Testis (tissue), 3 donors: ENCODE results near the gene VWC2L. TPM values are rescaled to one million over a fixed set of nuclear protein-coding genes. Genes with fewer than 3 reads are reported as not detected.

ENCODE experiments used
- DNase-seq: peaks from one replicate; pipeline ENCODE4 v3.0.0-alpha.2; 2019
- H3K27ac ChIP-seq, 2 donors: fragments of 200-600 bp; sonication (generic); one replicate each; pipeline ENCODE4 v1.5.1; 2019
- H3K27me3 ChIP-seq: fragments of 200-600 bp; sonication (generic); one replicate; pipeline ENCODE4 v1.5.1; 2019
- H3K36me3 ChIP-seq: fragments of 200-600 bp; sonication (generic); one replicate; pipeline ENCODE4 v1.5.1; 2017; ENCODE audit warnings: low read depth; ENCODE audit errors: missing control alignments
- H3K4me1 ChIP-seq: fragments of 200-600 bp; sonication (generic); one replicate; pipeline ENCODE4 v1.5.1; 2019
- H3K4me3 ChIP-seq, 2 donors: fragments of 200-600 bp; sonication (generic); one replicate each; pipeline ENCODE4 v1.5.1; 2017 to 2019
- H3K9me3 ChIP-seq: fragments of 200-600 bp; sonication (generic); one replicate; pipeline ENCODE4 v1.5.1; 2017
- CTCF ChIP-seq, 3 experiments: fragments of 450-650 bp in 2 of 3; fragments of 200-600 bp in 1 of 3; sonication (generic) in 1 of 3; IDR thresholded peaks; one replicate each; pipeline ENCODE4 v1.5.1; 2016 to 2019; ENCODE audit warnings: antibody characterized with exemption in 3 of 3, mild to moderate bottlenecking in 2 of 3, moderate library complexity in 1 of 3
- POLR2A ChIP-seq: fragments of 450-650 bp; IDR thresholded peaks from one replicate; pipeline ENCODE4 v1.6.1; 2017; ENCODE audit warnings: antibody characterized with exemption, mild to moderate bottlenecking, moderate library complexity
- WGBS, 2 donors: methylation state at CpG; one replicate each; pipeline ENCODE4 v1.1.5; 2018; 5-methylcytosine and 5-hydroxymethylcytosine counted together
- intact Hi-C: fragments of 100-400 bp; cut with DNase I; formaldehyde crosslinking; loops from one replicate; pipeline ENCODE4 v1.15.1; 2023; ENCODE audit warnings: low total_unique reads
- polyA plus RNA-seq: library from polyadenylated mRNA; stranded (reverse); fragments of 350-450 nt; fragmentation: Illumina TruSeq; extraction: RNeasy Lipid Tissue Mini Kit (QIAGEN cat#74804); gene quantifications from one replicate; pipeline ENCODE4 v1.2.3, GENCODE V29; 2014; ENCODE audit warnings: low read depth, low replicate concordance; ENCODE audit not compliant: insufficient read depth
- total RNA-seq, 2 donors: library from RNA; depleted of rRNA; stranded (reverse); fragments of >200 nt; gene quantifications; one replicate each; pipeline ENCODE4 v1.2.3, GENCODE V29; 2016

Gene VWC2L
- total and polyA plus RNA-seq, 3 donors from 2014 or later = 0.13 to 1.6 (median 0.87) TPM

DNA sequence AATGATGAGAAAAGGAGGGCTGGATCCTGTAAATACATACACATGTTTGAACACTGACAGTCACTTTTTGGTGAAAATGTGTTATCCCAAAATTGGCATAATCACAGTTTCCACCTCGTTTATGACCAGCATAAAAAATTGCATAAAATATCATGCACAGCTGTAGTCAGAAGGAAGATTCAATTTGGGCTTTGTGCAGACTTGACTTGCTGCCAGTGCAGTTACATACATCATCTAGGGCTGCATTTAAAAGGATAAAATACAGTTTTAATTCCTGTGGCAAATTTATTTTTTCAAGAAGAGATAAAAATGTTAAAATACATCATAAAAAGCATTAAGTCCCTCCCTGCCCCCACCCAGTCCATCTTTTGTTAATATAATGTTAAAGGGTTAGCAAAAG lies 103.8 kb downstream of the VWC2L start:
- Histone ChIP-seq H3K27ac (no peak overlapping the region), H3K36me3 (no peaks in the 10 kb centered on the region), H3K4me1 (no peaks in the 10 kb centered on the region), H3K9me3 (no peaks in the 10 kb centered on the region), H3K4me3 (no peak overlapping the region), H3K27me3 (no peaks in the 10 kb centered on the region)
- WGBS, 2 donors = 8 to 23% methylated on average over 1 of the region's 1 CpG
- intact Hi-C loops = no loop called here
- no peak for TF ChIP-seq CTCF (IDR thresholded peaks at IDR 0.05)
- no peak for TF ChIP-seq POLR2A
- DNase-seq = no peak

- Histone ChIP-seq H3K36me3 (no peaks in the 10 kb centered on the region), H3K27me3 (no peaks in the 10 kb centered on the region), H3K9me3 (no peaks in the 10 kb centered on the region), H3K27ac (no peak overlapping the region), H3K4me3 (no peak overlapping the region), H3K4me1 (no peaks in the 10 kb centered on the region)
- TF ChIP-seq CTCF (IDR thresholded peaks at IDR 0.05) = no peak
- TF ChIP-seq POLR2A = no peak
- intact Hi-C loops = no loop called here
- WGBS, 2 donors = 44 to 47% methylated on average over 4 of the region's 4 CpGs
- no peak for DNase-seq
Measured at GRCh38 chr2:214515111-214515510, 104.3 kb downstream of the VWC2L start.

DNA sequence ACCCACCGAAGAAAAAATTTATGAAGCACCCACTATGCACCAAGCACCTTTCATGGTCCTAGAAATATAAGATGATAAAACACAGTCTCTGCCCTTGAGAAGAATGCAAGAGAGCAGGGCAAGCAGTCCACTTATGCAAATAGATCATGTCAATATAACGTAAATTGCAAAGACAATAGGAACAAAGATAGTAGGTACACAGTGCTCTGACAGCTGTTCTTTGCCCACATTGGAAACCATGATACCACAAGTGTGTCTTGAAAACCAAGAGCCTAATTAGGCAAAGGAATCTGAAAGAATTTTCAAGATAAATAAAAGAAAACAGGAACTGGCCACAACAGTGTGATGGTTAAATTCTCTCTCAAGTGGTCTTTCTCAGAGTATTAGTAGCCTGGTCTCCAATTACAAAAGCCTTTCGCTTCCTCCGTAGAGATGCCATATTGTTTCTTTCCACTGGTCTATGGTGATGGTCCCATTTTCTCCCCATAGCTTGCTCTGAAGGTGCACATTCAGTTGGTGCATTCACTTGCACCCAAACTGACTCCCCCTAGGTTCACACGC lies 108.5 kb downstream of the VWC2L start:
- DNase-seq = no peak
- no peak overlapping the region for H3K27ac ChIP-seq
- H3K4me3 ChIP-seq = no peak overlapping the region
- no peaks in the 10 kb centered on the region for H3K36me3 ChIP-seq
- H3K9me3 ChIP-seq = no peaks in the 10 kb centered on the region
- no peak for TF ChIP-seq POLR2A
- no peak for TF ChIP-seq CTCF (IDR thresholded peaks at IDR 0.05)
- WGBS, 2 donors = 80 to 98% methylated on average over 5 of the region's 5 CpGs
- H3K4me1 ChIP-seq = no peaks in the 10 kb centered on the region
- intact Hi-C loops = no loop called here
- H3K27me3 ChIP-seq = no peaks in the 10 kb centered on the region

DNA sequence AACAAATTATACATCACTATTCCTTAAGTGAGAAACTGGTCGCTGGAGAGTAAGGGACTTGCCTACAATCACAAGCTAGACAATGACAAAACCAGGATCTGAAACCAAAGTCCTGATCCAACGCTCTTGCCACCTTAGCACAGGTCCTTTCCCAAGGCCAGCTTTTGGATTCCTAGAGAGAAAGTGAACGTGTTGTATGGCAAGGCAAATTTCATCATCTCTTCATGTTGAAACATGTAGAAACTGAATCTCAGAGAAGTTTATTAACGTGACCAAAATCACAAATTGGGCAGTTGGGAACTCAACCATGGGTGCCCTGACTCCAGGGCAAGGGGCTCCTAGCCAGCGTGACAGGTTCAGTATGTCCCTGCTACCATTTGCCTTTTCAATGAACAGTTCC lies 118.2 kb downstream of the VWC2L start:
- no peak for TF ChIP-seq POLR2A
- Histone ChIP-seq H3K36me3 (no peaks in the 10 kb centered on the region), H3K4me1 (no peaks in the 10 kb centered on the region), H3K4me3 (no peak overlapping the region), H3K9me3 (no peaks in the 10 kb centered on the region), H3K27me3 (no peaks in the 10 kb centered on the region), H3K27ac (no peak overlapping the region)
- no peak for DNase-seq
- intact Hi-C loops = no loop called here
- 86 to 87% methylated on average over 5 of the region's 5 CpGs for WGBS, 2 donors

- Histone ChIP-seq H3K36me3 (no peaks in the 10 kb centered on the region), H3K4me1 (no peaks in the 10 kb centered on the region), H3K9me3 (no peaks in the 10 kb centered on the region), H3K4me3 (no peak overlapping the region), H3K27me3 (no peaks in the 10 kb centered on the region), H3K27ac (no peak overlapping the region)
- no peak for DNase-seq
- intact Hi-C loops = no loop called here
- 82 to 87% methylated on average over 6 of the region's 6 CpGs for WGBS, 2 donors
- TF ChIP-seq CTCF (IDR thresholded peaks at IDR 0.05) = no peak
- TF ChIP-seq POLR2A = no peak
Measured at GRCh38 chr2:214529514-214529913, 118.7 kb downstream of the VWC2L start.
